GM12892 (cell line): Measurements from ENCODE around the gene VSTM4.

Experiments
- POLR2A ChIP-seq: IDR thresholded peaks from 2 replicates; pipeline ENCODE4 v1.6.1; 2011; ENCODE audit warnings: low read depth, low read length, control low read depth
- POLR2AphosphoS5 ChIP-seq: IDR thresholded peaks from 2 replicates; pipeline ENCODE4 v1.6.1; 2011; ENCODE audit warnings: low read depth, low read length, control low read depth
- TAF1 ChIP-seq: IDR thresholded peaks from 2 replicates; pipeline ENCODE4 v1.6.1; 2011; ENCODE audit warnings: low read depth, mild to moderate bottlenecking, control low read depth, low read length, borderline replicate concordance

- TF ChIP-seq POLR2A = no peak
- TF ChIP-seq POLR2AphosphoS5 = no peak
- TF ChIP-seq TAF1 = no peak
These were observed 18.5 kb upstream of the VSTM4 start, which contains the start of gene FAM170B for GRCh38 chr10:49133706-49134248.
